Measurements from ENCODE around the gene CACNA2D1. TPM values are rescaled to one million over a fixed set of nuclear protein-coding genes. Genes with fewer than 3 reads are reported as not detected.

The CACNA2D1 gene
- total RNA-seq, 1 donor from 2014 or later = 1.5 TPM

GRCh38 chr7:82293467-82293866, 150.1 kb downstream of the CACNA2D1 start:
- no peaks in the 10 kb centered on the region for H3K4me1 ChIP-seq
- no peaks in the 10 kb centered on the region for H3K36me3 ChIP-seq
- H3K27me3 ChIP-seq = no peaks in the 10 kb centered on the region
- Mint-ChIP-seq H3K27me3 (ENCODE audit: insufficient read depth, low read depth) (peaks cover 2% of the 10 kb centered on the region), H3K4me3 (no peak overlapping the region), H3K4me1 (peaks cover 14% of the 10 kb centered on the region), H3K27ac (no peak overlapping the region), H3K36me3 (peaks cover 9% of the 10 kb centered on the region), H3K9me3 (peaks cover 11% of the 10 kb centered on the region)
- no peak overlapping the region for H3K9ac ChIP-seq
- no peaks in the 10 kb centered on the region for H3F3A ChIP-seq (ENCODE audit: low read depth)
- H3K79me2 ChIP-seq (ENCODE audit: low read depth) = no peaks in the 10 kb centered on the region
- H3K9me3 ChIP-seq (ENCODE audit: low read depth) = no peaks in the 10 kb centered on the region
- TF ChIP-seq CTCF (IDR thresholded peaks at IDR 0.05) (no peak), EZH2 (IDR thresholded peaks at IDR 0.05) (no peak), EZH2phosphoT487 (IDR thresholded peaks at IDR 0.05) (no peak)
- no peaks in the 10 kb centered on the region for H4K20me1 ChIP-seq (ENCODE audit: low read depth)
- H2AFZ ChIP-seq (replicated peaks) = peak overlapping the region; percentile 43
- H3K27ac ChIP-seq = no peak overlapping the region
- DNase-seq (ENCODE audit: low spot score) = no peak
- H3K4me3 ChIP-seq = no peak overlapping the region
- no peak overlapping the region for H3K4me2 ChIP-seq

GRCh38 chr7:82291931-82292330, 151.6 kb downstream of the CACNA2D1 start:
- Histone ChIP-seq H3F3A (ENCODE audit: low read depth) (no peaks in the 10 kb centered on the region), H3K79me2 (ENCODE audit: low read depth) (no peaks in the 10 kb centered on the region), H3K27me3 (no peaks in the 10 kb centered on the region), H3K9ac (no peak overlapping the region), H3K4me3 (no peak overlapping the region), H3K27ac (no peak overlapping the region), H3K36me3 (no peaks in the 10 kb centered on the region), H3K4me2 (no peak overlapping the region), H3K9me3 (ENCODE audit: low read depth) (no peaks in the 10 kb centered on the region), H3K4me1 (peaks cover 1% of the 10 kb centered on the region), H4K20me1 (ENCODE audit: low read depth) (no peaks in the 10 kb centered on the region), H2AFZ (replicated peaks) (no peak overlapping the region)
- peaks cover 2% of the 10 kb centered on the region for H3K27me3 Mint-ChIP-seq (ENCODE audit: insufficient read depth, low read depth)
- no peak for DNase-seq (ENCODE audit: low spot score)
- H3K4me3 Mint-ChIP-seq = no peak overlapping the region
- peaks cover 11% of the 10 kb centered on the region for H3K9me3 Mint-ChIP-seq
- H3K27ac Mint-ChIP-seq = no peak overlapping the region
- peaks cover 9% of the 10 kb centered on the region for H3K36me3 Mint-ChIP-seq
- TF ChIP-seq EZH2 (IDR thresholded peaks at IDR 0.05) (no peak), EZH2phosphoT487 (IDR thresholded peaks at IDR 0.05) (no peak), CTCF (IDR thresholded peaks at IDR 0.05) (no peak)
- peaks cover 26% of the 10 kb centered on the region for H3K4me1 Mint-ChIP-seq

GRCh38 chr7:82289889-82290288, 153.7 kb downstream of the CACNA2D1 start:
- no peak overlapping the region for H3K27ac Mint-ChIP-seq
- H3K36me3 Mint-ChIP-seq = peaks cover 7% of the 10 kb centered on the region
- peaks cover 11% of the 10 kb centered on the region for H3K9me3 Mint-ChIP-seq
- peaks cover 2% of the 10 kb centered on the region for H3K27me3 Mint-ChIP-seq (ENCODE audit: insufficient read depth, low read depth)
- Histone ChIP-seq H3K9me3 (ENCODE audit: low read depth) (no peaks in the 10 kb centered on the region), H3K4me2 (no peak overlapping the region), H3F3A (ENCODE audit: low read depth) (no peaks in the 10 kb centered on the region), H3K79me2 (ENCODE audit: low read depth) (no peaks in the 10 kb centered on the region), H2AFZ (replicated peaks) (no peak overlapping the region), H3K4me1 (peaks cover 10% of the 10 kb centered on the region), H4K20me1 (ENCODE audit: low read depth) (no peaks in the 10 kb centered on the region), H3K9ac (no peak overlapping the region), H3K27ac (no peak overlapping the region), H3K27me3 (no peaks in the 10 kb centered on the region), H3K4me3 (no peak overlapping the region), H3K36me3 (no peaks in the 10 kb centered on the region)
- peaks cover 46% of the 10 kb centered on the region for H3K4me1 Mint-ChIP-seq
- no peak overlapping the region for H3K4me3 Mint-ChIP-seq
- DNase-seq (ENCODE audit: low spot score) = no peak
- TF ChIP-seq EZH2phosphoT487 (IDR thresholded peaks at IDR 0.05) (no peak), EZH2 (IDR thresholded peaks at IDR 0.05) (no peak), CTCF (IDR thresholded peaks at IDR 0.05) (no peak)

All from neural progenitor cell (in vitro differentiated cells).